AG04450 (cell line): ENCODE measurements around the gene CEP57. TPM values are rescaled to one million over a fixed set of nuclear protein-coding genes. Genes with fewer than 3 reads are reported as not detected.
A peak's percentile ranks its signal among the peaks of the same experiment; 100 is the strongest.
"Not testable (repeated sequence)": the region's sequence is repeated elsewhere in the genome, so short reads cannot be mapped to it uniquely, and the experiment has no call there.

Experiments used
- CTCF ChIA-PET: fragments of 300-600, 350-600 bp; formaldehyde crosslinking; extraction: SDS; loops from one replicate; lab custom pipeline; 2022; ENCODE audit warnings: antibody characterized with exemption, inconsistent platforms; lab: Charles Lee
- POLR2A ChIA-PET: fragments of 350-600 bp; formaldehyde crosslinking; extraction: SDS; loops from one replicate; lab custom pipeline; 2021; ENCODE audit warnings: antibody characterized with exemption, inconsistent platforms; lab: Yijun Ruan, JAX
- DNase-seq: peaks from one replicate; pipeline ENCODE4 v3.0.0-alpha.2; 2011; ENCODE audit warnings: low read depth, low spot score
- H3K27ac ChIP-seq: one replicate; pipeline ENCODE4 v1.5.1; 2012; ENCODE audit warnings: low read depth, low read length, control low read depth
- H3K27me3 ChIP-seq: one replicate; pipeline ENCODE4 v1.6.0; 2012; ENCODE audit warnings: low read length; ENCODE audit not compliant: control insufficient read depth, insufficient read depth
- H3K4me3 ChIP-seq: 2 replicates; pipeline ENCODE4 v1.5.1; 2011; ENCODE audit warnings: mild to moderate bottlenecking, low read depth, low read length, control low read depth
- H3K9me3 ChIP-seq: 2 replicates; pipeline ENCODE4 v1.5.1; 2012; ENCODE audit warnings: low read length; ENCODE audit not compliant: control insufficient read depth, insufficient read depth
- polyA plus RNA-seq: library from polyadenylated mRNA; depleted of rRNA; stranded (reverse); fragments of >200 nt; gene quantifications from 2 replicates; pipeline ENCODE4 v1.2.3, GENCODE V29; 2011; rRNA removed
- small RNA-seq: library from RNA; depleted of rRNA; stranded (forward); fragments of <200 nt; gene quantifications from one replicate; pipeline ENCODE3, GENCODE V24; 2012; ENCODE audit warnings: low read depth; ENCODE audit not compliant: insufficient read length
- TF ChIP-seq, protein P1 (sequence below): IDR thresholded peaks from 2 replicates; pipeline ENCODE4 v1.5.1; 2011; ENCODE audit warnings: low read depth, low read length, control low read depth, inconsistent platforms

Gene CEP57
- polyA plus RNA-seq, 1 experiment = 49.2 TPM

DNA sequence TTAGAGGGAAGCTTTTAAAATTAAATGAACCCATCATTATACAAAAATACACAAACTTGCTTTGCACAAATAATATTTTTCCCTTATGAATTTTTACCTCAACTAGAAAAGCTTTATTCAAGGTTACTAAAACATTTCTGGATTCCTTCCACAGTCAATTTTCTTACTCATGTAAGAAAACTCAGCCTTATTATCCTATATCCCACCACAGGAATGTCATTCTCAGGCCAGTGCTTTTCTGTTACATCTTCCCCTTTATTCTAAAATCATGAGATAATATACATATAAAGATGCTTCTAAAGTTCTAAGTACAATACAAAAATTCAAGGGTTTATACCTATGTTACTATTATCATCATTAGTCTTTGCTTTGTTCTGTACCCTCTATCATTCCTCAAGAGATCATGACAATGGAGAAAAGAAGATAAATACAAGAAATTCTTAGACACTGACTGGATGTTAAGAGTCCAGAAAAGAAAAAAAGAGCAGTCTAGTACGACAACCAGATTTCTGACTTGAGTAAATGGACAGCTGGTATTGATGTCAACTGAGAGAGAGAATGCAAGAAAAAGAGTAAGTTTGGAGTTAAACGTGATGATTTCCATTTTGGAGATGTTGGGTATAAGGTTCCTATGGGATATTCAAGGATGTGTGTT lies 73.3 kb downstream of the CEP57 start:
- H3K27ac ChIP-seq = no peak overlapping the region
- no peaks in the 10 kb centered on the region for H3K27me3 ChIP-seq
- ChIA-PET POLR2A (no interaction called here), CTCF (interaction anchor here (1.4 kb wide), 1 partner anchor 530 kb away, joined by 6 read pairs; no protein-coding TSS in a partner anchor)
- DNase-seq = peak; percentile 49
- H3K4me3 ChIP-seq = no peak overlapping the region
- no peaks in the 10 kb centered on the region for H3K9me3 ChIP-seq
- TF ChIP-seq, protein P1, sequence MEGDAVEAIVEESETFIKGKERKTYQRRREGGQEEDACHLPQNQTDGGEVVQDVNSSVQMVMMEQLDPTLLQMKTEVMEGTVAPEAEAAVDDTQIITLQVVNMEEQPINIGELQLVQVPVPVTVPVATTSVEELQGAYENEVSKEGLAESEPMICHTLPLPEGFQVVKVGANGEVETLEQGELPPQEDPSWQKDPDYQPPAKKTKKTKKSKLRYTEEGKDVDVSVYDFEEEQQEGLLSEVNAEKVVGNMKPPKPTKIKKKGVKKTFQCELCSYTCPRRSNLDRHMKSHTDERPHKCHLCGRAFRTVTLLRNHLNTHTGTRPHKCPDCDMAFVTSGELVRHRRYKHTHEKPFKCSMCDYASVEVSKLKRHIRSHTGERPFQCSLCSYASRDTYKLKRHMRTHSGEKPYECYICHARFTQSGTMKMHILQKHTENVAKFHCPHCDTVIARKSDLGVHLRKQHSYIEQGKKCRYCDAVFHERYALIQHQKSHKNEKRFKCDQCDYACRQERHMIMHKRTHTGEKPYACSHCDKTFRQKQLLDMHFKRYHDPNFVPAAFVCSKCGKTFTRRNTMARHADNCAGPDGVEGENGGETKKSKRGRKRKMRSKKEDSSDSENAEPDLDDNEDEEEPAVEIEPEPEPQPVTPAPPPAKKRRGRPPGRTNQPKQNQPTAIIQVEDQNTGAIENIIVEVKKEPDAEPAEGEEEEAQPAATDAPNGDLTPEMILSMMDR = no peak

DNA sequence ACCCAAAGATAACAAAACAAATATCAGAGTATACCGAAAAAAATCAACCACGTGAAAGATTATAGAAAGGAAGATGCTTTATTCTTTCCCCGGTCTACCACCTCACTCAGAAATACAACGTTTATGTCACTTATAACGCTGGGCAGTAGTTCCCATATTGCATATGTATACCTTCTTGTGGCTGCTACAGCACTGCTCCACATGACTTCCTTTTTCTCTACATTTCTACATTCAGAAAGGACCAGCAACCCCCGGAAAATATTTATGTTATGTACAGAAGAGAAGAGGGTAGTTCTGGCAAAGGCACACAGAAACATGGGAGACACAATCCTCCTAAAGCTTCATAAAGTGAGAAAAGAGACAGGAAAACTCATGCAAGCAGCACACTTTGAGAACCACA lies 76.8 kb downstream of the CEP57 start:
- TF ChIP-seq, protein P1 = no peak
- Histone ChIP-seq H3K27ac (no peak overlapping the region), H3K9me3 (no peaks in the 10 kb centered on the region), H3K4me3 (no peak overlapping the region), H3K27me3 (no peaks in the 10 kb centered on the region)
- no peak for DNase-seq
- ChIA-PET CTCF (no interaction called here), POLR2A (no interaction called here)

DNA sequence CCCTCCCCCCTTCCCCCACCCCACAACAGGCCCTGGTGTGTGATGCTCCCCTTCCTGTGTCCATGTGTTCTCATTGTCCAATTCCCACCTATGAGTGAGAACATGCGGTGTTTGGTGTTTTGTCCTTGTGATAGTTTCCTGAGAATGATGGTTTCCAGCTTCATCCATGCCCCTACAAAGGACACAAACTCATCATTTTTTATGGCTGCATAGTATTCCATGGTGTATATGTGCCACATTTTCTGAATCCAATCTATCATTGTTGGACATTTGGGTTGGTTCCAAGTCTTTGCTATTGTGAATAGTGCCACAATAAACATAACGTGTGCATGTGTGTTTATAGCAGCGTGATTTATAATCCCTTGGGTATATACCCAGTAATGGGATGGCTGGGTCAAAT lies 80.6 kb downstream of the CEP57 start:
- H3K27ac ChIP-seq, H3K4me3 ChIP-seq, POLR2A ChIA-PET, CTCF ChIA-PET, H3K27me3 ChIP-seq, DNase-seq, H3K9me3 ChIP-seq: not testable (repeated sequence)

DNA sequence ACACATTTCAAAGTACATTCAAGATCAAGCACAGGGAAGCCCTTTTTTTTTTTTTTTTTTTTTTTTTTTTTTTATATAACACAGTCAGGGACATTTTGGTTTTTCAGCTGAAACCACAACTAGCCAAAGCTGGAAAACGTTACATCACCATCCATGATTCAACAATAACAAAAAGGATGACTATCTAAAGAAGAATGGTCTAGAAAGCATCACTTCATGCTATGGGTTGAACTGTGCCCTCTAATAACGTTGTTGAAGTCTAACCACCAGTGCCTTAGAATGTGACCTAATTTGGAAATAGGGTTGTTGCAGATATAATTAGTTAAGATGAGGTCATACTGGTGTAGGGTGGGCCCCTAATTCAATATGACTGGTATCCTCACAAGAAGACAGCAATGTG lies 87.0 kb downstream of the CEP57 start:
- no peaks in the 10 kb centered on the region for H3K27me3 ChIP-seq
- ChIA-PET CTCF (interaction anchor here (0.7 kb wide), 1 partner anchor 32 kb away, joined by 5 read pairs; no protein-coding TSS in a partner anchor), POLR2A (interaction anchor here (0.6 kb wide), 1 partner anchor 117 kb away, joined by 3 read pairs; no protein-coding TSS in a partner anchor)
- TF ChIP-seq, protein P1 = no peak
- peak; percentile 98 for DNase-seq
- H3K27ac ChIP-seq = peak overlapping the region; percentile 97
- no peak overlapping the region for H3K4me3 ChIP-seq
- no peaks in the 10 kb centered on the region for H3K9me3 ChIP-seq

Small RNA genes within 50 kb of the gene (small RNA-seq; reads per million reads assigned to genes)
- not detected for gene RNA5SP345

Other genes with a start within 250 kb of the CEP57 start
- 14.9 and 21.2 TPM in 2 replicates for gene FAM76B, start 716 bp upstream of the CEP57 start, polyA plus RNA-seq
- gene MTMR2, start 133.6 kb downstream of the CEP57 start, polyA plus RNA-seq = 34.8 and 43.3 TPM in 2 replicates